Measurements from ENCODE around the gene CCDC15.

GRCh38 chr11:124930799-124931198 lies 23.2 kb upstream of the CCDC15 start:
- no peak for TF ChIP-seq CTCF (IDR thresholded peaks at IDR 0.05)
- TF ChIP-seq POLR2A (IDR thresholded peaks at IDR 0.05) = no peak
